ENCODE measurements around the gene MGAT5B.

GRCh38 chr17:76865174-76865573 lies 3.0 kb upstream of the MGAT5B start:
- TF ChIP-seq CTCF (IDR thresholded peaks at IDR 0.05) (no peak), EZH2 (IDR thresholded peaks at IDR 0.05; ENCODE audit: borderline replicate concordance, insufficient read depth, low read depth, low read length, poor library complexity, severe bottlenecking) (no peak)

Data from B cell (primary cell).